ENCODE results near the gene CENPL.

CENPL gene

DNA sequence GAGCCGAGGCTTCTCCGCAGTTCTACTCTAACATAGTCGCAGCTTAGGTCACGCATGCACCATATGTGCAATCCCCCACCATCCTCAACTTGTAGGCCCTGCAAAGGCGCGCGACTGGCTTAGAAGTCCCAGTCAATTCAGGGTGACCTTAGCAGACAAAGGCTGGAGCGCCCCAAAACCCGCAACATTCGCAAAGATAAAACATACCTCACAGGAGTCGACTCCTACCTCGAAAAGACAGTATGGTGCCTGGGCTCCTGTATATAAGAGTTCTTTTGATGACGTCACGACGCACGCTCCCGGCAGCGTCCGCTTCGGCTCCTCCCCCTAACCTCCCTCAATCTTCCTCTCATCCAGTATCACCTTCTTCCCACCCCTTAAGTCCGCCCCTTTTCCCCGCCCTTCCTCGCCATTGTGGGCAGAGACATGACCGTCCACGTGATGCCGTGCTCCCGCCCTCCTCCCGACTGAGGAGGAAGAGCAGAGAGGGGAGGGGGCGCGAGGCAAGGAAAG is 43.1 kb upstream of the CENPL start, which contains the start of gene GAS5 (continued):
- TF ChIP-seq ZNF768 (tag by site-specific recombination; IDR thresholded peaks at IDR 0.05) (0 out of 2 replicates have a peak, but pooled peaks have one; percentile 51), KLF1 (tag by site-specific recombination; IDR thresholded peaks at IDR 0.05) (no peak), ZNF169 (tag by site-specific recombination; IDR thresholded peaks at IDR 0.05) (no peak), ZXDB (tag by site-specific recombination; IDR thresholded peaks at IDR 0.05) (peak; percentile 56), ZFP41 (tag by site-specific recombination; IDR thresholded peaks at IDR 0.05; ENCODE audit: borderline replicate concordance) (0 out of 2 replicates have a peak, but pooled peaks have one; percentile 80), SP3 (tag by site-specific recombination; IDR thresholded peaks at IDR 0.05) (peak; percentile 99), ZNF223 (tag by site-specific recombination; IDR thresholded peaks at IDR 0.05) (no peak), ZNF658 (tag by site-specific recombination; IDR thresholded peaks at IDR 0.05) (no peak), ZNF2 (tag by site-specific recombination; IDR thresholded peaks at IDR 0.05) (peak; percentile 95), ZNF654 (tag by site-specific recombination; IDR thresholded peaks at IDR 0.05; ENCODE audit: low read depth) (no peak), ZBTB48 (tag by site-specific recombination; IDR thresholded peaks at IDR 0.05) (peak; percentile 70), ZNF10 (tag by site-specific recombination; IDR thresholded peaks at IDR 0.05) (peak; percentile 49; the same call in 1 of the 2 replicates), ZFP37 (tag by site-specific recombination; IDR thresholded peaks at IDR 0.05) (peak; percentile 53; the same call in 1 of the 2 replicates), ZNF211 (tag by site-specific recombination; IDR thresholded peaks at IDR 0.05; ENCODE audit: low read depth) (no peak), ZNF660 (tag by site-specific recombination; IDR thresholded peaks at IDR 0.05) (peak; percentile 95), ZNF239 (tag by site-specific recombination; IDR thresholded peaks at IDR 0.05) (0 out of 2 replicates have a peak, but pooled peaks have one; percentile 30), ZSCAN16 (tag by site-specific recombination; IDR thresholded peaks at IDR 0.05) (peak; percentile 29; the same call in 1 of the 2 replicates)
- TF ChIP-seq, protein P1, sequence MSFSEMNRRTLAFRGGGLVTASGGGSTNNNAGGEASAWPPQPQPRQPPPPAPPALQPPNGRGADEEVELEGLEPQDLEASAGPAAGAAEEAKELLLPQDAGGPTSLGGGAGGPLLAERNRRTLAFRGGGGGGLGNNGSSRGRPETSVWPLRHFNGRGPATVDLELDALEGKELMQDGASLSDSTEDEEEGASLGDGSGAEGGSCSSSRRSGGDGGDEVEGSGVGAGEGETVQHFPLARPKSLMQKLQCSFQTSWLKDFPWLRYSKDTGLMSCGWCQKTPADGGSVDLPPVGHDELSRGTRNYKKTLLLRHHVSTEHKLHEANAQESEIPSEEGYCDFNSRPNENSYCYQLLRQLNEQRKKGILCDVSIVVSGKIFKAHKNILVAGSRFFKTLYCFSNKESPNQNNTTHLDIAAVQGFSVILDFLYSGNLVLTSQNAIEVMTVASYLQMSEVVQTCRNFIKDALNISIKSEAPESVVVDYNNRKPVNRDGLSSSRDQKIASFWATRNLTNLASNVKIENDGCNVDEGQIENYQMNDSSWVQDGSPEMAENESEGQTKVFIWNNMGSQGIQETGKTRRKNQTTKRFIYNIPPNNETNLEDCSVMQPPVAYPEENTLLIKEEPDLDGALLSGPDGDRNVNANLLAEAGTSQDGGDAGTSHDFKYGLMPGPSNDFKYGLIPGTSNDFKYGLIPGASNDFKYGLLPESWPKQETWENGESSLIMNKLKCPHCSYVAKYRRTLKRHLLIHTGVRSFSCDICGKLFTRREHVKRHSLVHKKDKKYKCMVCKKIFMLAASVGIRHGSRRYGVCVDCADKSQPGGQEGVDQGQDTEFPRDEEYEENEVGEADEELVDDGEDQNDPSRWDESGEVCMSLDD (tag by site-specific recombination; IDR thresholded peaks at IDR 0.05) = peak; percentile 84
- TF ChIP-seq, protein P2, sequence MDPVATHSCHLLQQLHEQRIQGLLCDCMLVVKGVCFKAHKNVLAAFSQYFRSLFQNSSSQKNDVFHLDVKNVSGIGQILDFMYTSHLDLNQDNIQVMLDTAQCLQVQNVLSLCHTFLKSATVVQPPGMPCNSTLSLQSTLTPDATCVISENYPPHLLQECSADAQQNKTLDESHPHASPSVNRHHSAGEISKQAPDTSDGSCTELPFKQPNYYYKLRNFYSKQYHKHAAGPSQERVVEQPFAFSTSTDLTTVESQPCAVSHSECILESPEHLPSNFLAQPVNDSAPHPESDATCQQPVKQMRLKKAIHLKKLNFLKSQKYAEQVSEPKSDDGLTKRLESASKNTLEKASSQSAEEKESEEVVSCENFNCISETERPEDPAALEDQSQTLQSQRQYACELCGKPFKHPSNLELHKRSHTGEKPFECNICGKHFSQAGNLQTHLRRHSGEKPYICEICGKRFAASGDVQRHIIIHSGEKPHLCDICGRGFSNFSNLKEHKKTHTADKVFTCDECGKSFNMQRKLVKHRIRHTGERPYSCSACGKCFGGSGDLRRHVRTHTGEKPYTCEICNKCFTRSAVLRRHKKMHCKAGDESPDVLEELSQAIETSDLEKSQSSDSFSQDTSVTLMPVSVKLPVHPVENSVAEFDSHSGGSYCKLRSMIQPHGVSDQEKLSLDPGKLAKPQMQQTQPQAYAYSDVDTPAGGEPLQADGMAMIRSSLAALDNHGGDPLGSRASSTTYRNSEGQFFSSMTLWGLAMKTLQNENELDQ (tag by site-specific recombination; IDR thresholded peaks at IDR 0.05; ENCODE audit: low read depth) = no peak
- TF ChIP-seq, protein P3, sequence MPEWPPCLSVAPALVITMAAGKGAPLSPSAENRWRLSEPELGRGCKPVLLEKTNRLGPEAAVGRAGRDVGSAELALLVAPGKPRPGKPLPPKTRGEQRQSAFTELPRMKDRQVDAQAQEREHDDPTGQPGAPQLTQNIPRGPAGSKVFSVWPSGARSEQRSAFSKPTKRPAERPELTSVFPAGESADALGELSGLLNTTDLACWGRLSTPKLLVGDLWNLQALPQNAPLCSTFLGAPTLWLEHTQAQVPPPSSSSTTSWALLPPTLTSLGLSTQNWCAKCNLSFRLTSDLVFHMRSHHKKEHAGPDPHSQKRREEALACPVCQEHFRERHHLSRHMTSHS (tag by site-specific recombination; IDR thresholded peaks at IDR 0.05) = no peak
- TF ChIP-seq, protein P4, sequence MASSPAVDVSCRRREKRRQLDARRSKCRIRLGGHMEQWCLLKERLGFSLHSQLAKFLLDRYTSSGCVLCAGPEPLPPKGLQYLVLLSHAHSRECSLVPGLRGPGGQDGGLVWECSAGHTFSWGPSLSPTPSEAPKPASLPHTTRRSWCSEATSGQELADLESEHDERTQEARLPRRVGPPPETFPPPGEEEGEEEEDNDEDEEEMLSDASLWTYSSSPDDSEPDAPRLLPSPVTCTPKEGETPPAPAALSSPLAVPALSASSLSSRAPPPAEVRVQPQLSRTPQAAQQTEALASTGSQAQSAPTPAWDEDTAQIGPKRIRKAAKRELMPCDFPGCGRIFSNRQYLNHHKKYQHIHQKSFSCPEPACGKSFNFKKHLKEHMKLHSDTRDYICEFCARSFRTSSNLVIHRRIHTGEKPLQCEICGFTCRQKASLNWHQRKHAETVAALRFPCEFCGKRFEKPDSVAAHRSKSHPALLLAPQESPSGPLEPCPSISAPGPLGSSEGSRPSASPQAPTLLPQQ (tag by site-specific recombination; IDR thresholded peaks at IDR 0.05) = peak; percentile 47
- TF ChIP-seq, protein P5, sequence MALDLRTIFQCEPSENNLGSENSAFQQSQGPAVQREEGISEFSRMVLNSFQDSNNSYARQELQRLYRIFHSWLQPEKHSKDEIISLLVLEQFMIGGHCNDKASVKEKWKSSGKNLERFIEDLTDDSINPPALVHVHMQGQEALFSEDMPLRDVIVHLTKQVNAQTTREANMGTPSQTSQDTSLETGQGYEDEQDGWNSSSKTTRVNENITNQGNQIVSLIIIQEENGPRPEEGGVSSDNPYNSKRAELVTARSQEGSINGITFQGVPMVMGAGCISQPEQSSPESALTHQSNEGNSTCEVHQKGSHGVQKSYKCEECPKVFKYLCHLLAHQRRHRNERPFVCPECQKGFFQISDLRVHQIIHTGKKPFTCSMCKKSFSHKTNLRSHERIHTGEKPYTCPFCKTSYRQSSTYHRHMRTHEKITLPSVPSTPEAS (tag by site-specific recombination; IDR thresholded peaks at IDR 0.05) = 0 out of 2 replicates have a peak, but pooled peaks have one; percentile 31
- TF ChIP-seq, protein P6, sequence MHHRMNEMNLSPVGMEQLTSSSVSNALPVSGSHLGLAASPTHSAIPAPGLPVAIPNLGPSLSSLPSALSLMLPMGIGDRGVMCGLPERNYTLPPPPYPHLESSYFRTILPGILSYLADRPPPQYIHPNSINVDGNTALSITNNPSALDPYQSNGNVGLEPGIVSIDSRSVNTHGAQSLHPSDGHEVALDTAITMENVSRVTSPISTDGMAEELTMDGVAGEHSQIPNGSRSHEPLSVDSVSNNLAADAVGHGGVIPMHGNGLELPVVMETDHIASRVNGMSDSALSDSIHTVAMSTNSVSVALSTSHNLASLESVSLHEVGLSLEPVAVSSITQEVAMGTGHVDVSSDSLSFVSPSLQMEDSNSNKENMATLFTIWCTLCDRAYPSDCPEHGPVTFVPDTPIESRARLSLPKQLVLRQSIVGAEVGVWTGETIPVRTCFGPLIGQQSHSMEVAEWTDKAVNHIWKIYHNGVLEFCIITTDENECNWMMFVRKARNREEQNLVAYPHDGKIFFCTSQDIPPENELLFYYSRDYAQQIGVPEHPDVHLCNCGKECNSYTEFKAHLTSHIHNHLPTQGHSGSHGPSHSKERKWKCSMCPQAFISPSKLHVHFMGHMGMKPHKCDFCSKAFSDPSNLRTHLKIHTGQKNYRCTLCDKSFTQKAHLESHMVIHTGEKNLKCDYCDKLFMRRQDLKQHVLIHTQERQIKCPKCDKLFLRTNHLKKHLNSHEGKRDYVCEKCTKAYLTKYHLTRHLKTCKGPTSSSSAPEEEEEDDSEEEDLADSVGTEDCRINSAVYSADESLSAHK (tag by site-specific recombination; IDR thresholded peaks at IDR 0.05) = no peak
- TF ChIP-seq, protein P7, sequence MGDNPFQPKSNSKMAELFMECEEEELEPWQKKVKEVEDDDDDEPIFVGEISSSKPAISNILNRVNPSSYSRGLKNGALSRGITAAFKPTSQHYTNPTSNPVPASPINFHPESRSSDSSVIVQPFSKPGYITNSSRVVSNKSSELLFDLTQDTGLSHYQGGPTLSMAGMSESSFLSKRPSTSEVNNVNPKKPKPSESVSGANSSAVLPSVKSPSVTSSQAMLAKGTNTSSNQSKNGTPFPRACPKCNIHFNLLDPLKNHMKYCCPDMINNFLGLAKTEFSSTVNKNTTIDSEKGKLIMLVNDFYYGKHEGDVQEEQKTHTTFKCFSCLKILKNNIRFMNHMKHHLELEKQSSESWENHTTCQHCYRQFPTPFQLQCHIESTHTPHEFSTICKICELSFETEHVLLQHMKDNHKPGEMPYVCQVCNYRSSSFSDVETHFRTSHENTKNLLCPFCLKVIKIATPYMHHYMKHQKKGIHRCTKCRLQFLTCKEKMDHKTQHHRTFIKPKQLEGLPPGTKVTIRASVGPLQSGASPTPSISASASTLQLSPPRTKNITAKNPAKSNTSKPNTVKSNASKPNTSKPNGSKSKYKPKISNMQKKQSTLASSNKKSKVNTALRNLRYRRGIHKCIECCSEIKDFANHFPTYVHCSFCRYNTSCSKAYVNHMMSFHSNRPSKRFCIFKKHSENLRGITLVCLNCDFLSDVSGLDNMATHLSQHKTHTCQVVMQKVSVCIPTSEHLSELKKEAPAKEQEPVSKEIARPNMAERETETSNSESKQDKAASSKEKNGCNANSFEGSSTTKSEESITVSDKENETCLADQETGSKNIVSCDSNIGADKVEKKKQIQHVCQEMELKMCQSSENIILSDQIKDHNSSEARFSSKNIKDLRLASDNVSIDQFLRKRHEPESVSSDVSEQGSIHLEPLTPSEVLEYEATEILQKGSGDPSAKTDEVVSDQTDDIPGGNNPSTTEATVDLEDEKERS (tag by site-specific recombination; IDR thresholded peaks at IDR 0.05) = no peak

Measured in HEK293 (cell line).